Smooth muscle cell (in vitro differentiated cells): Measurements from ENCODE around the gene CABLES2. TPM values are rescaled to one million over a fixed set of nuclear protein-coding genes. Genes with fewer than 3 reads are reported as not detected.

Source experiments
- DNase-seq: peaks from one replicate; lab custom pipeline; 2025; ENCODE audit not compliant: unreplicated experiment; lab: John Stamatoyannopoulos, UW
- H2AFZ ChIP-seq: fragments of 200-600 bp; sonication (generic); 2 replicates; pipeline ENCODE4 v1.6.0; 2016; ENCODE audit warnings: antibody characterized with exemption, low read depth, mild to moderate bottlenecking
- H3F3A ChIP-seq: fragments of 200-600 bp; sonication (generic); 2 replicates; pipeline ENCODE4 v1.6.0; 2017; ENCODE audit warnings: antibody characterized with exemption, low read depth
- H3K27ac ChIP-seq: fragments of 200-600 bp; sonication (generic); 2 replicates; pipeline ENCODE4 v1.5.1; 2016; ENCODE audit warnings: low read depth, mild to moderate bottlenecking
- H3K27me3 ChIP-seq: fragments of 200-600 bp; sonication (generic); 2 replicates; pipeline ENCODE4 v1.6.1; 2016; ENCODE audit warnings: low read depth, mild to moderate bottlenecking
- H3K36me3 ChIP-seq: fragments of 200-600 bp; sonication (generic); 2 replicates; pipeline ENCODE4 v1.5.1; 2016; ENCODE audit warnings: low read depth
- H3K4me1 ChIP-seq: fragments of 200-600 bp; sonication (generic); 2 replicates; pipeline ENCODE4 v1.5.1; 2016; ENCODE audit warnings: low read depth
- H3K4me2 ChIP-seq: fragments of 200-600 bp; sonication (generic); 2 replicates; pipeline ENCODE4 v1.6.0; 2016; ENCODE audit warnings: mild to moderate bottlenecking
- H3K4me3 ChIP-seq: fragments of 200-600 bp; sonication (generic); 2 replicates; pipeline ENCODE4 v1.5.1; 2016; ENCODE audit warnings: mild to moderate bottlenecking
- H3K79me2 ChIP-seq: fragments of 200-600 bp; sonication (generic); 2 replicates; pipeline ENCODE4 v1.6.0; 2016; ENCODE audit warnings: low read depth, mild to moderate bottlenecking
- H3K9ac ChIP-seq: fragments of 200-600 bp; sonication (generic); 2 replicates; pipeline ENCODE4 v1.6.0; 2016; ENCODE audit warnings: low read depth
- H3K9me3 ChIP-seq: fragments of 200-600 bp; sonication (generic); replicated peaks from 2 replicates; pipeline ENCODE4 v1.5.1; 2016; ENCODE audit warnings: low read depth
- H4K20me1 ChIP-seq: fragments of 200-600 bp; sonication (generic); 2 replicates; pipeline ENCODE4 v1.6.0; 2016; ENCODE audit warnings: low read depth
- WGBS: methylation state at CpG from one replicate; pipeline ENCODE4 v1.1.7; 2016; ENCODE audit warnings: low lambda C conversion rate; 5-methylcytosine and 5-hydroxymethylcytosine counted together
- polyA plus RNA-seq: library from polyadenylated mRNA; unstranded; fragments of >200 nt; fragmentation: Nextera tagmentation; extraction: Ambion mirVana; gene quantifications from 2 replicates; pipeline ENCODE4 v1.2.1, GENCODE V29; 2016
- total RNA-seq: library from RNA; depleted of rRNA; stranded (reverse); fragments of >200 nt; gene quantifications from 2 replicates; pipeline ENCODE4 v1.2.3, GENCODE V29; 2014
- TF ChIP-seq, protein P1 (sequence below): fragments of 200-600 bp; sonication (generic); IDR thresholded peaks from 2 replicates; pipeline ENCODE4 v1.5.1; 2017; ENCODE audit warnings: borderline replicate concordance, mild to moderate bottlenecking, antibody characterized with exemption; ENCODE audit not compliant: insufficient read depth, poor library complexity, severe bottlenecking

The CABLES2 gene
- total and polyA plus RNA-seq, 2 experiments from 2014 or later: 7.4 to 7.6 TPM

GRCh38 chr20:62421716-62421990 lies 14.6 kb upstream of the CABLES2 start:
- no peaks in the 10 kb centered on the region for H3K27me3 ChIP-seq

DNA sequence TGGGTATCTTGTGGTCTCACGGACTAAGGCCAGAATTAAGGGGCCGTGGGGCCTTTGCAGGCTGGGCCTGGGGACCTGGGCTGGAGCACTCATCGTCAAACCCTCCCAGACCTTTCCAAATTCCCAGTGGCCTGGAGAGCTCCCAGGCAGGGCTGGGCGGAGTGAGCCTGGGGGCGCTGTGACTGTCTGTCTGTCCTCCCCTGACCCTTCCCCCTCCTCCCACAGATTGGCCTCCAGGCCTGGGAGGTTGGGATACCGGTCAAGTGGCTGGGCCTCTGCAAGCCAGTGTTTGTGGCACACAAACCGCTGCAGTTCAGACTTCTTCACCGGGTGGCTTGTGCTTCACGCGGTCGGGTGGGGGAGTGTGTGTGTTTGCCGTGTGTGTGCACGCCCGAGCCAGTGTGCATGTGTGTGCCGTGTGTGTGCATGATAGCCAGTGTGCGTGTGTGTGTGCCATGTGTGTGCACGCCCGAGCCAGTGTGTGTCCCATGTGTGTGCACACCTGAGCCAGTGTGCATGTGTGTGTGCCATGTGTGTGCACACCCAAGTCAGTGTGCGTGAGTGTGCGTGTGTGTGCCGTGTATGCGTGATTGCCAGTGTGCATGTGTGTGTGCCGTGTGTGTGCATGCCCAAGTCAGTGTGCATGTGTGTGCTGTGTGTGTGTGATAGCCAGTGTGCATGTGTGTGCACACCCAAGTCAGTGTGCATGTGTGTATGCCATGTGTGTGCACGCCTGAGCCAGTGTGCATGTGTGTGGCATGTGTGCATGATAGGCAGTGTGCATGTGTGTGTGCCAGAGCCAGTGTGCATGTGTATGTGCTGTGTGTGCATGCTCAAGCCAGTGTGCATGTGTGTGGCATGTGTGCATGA lies 14.0 kb upstream of the CABLES2 start:
- H3K36me3 ChIP-seq: no peaks in the 10 kb centered on the region
- H3K79me2 ChIP-seq: no peaks in the 10 kb centered on the region
- no peak overlapping the region for H3K27ac ChIP-seq
- TF ChIP-seq, protein P1, sequence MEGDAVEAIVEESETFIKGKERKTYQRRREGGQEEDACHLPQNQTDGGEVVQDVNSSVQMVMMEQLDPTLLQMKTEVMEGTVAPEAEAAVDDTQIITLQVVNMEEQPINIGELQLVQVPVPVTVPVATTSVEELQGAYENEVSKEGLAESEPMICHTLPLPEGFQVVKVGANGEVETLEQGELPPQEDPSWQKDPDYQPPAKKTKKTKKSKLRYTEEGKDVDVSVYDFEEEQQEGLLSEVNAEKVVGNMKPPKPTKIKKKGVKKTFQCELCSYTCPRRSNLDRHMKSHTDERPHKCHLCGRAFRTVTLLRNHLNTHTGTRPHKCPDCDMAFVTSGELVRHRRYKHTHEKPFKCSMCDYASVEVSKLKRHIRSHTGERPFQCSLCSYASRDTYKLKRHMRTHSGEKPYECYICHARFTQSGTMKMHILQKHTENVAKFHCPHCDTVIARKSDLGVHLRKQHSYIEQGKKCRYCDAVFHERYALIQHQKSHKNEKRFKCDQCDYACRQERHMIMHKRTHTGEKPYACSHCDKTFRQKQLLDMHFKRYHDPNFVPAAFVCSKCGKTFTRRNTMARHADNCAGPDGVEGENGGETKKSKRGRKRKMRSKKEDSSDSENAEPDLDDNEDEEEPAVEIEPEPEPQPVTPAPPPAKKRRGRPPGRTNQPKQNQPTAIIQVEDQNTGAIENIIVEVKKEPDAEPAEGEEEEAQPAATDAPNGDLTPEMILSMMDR: no peak
- no peak overlapping the region for H3K4me3 ChIP-seq
- no peaks in the 10 kb centered on the region for H3K27me3 ChIP-seq
- no peaks in the 10 kb centered on the region for H4K20me1 ChIP-seq
- no peaks in the 10 kb centered on the region for H3K4me1 ChIP-seq
- WGBS: 90% methylated on average over 24 of the region's 24 CpGs
- H3K9me3 ChIP-seq: no peaks in the 10 kb centered on the region
- no peak for DNase-seq
- H2AFZ ChIP-seq: no peak overlapping the region
- H3K9ac ChIP-seq: no peak overlapping the region
- no peak overlapping the region for H3K4me2 ChIP-seq
- H3F3A ChIP-seq: no peaks in the 10 kb centered on the region

More at GRCh38 chr20:62421716-62421990, 14.6 kb upstream of the CABLES2 start:
- WGBS: 100% methylated on average over 4 of the region's 6 CpGs
- no peaks in the 10 kb centered on the region for H3K79me2 ChIP-seq
- H2AFZ ChIP-seq: no peak overlapping the region
- no peak overlapping the region for H3K9ac ChIP-seq
- no peak overlapping the region for H3K4me3 ChIP-seq
- no peaks in the 10 kb centered on the region for H3K9me3 ChIP-seq
- H4K20me1 ChIP-seq: no peaks in the 10 kb centered on the region
- H3F3A ChIP-seq: no peaks in the 10 kb centered on the region
- H3K4me2 ChIP-seq: no peak overlapping the region
- H3K4me1 ChIP-seq: no peaks in the 10 kb centered on the region
- no peak overlapping the region for H3K27ac ChIP-seq
- no peak for DNase-seq
- no peaks in the 10 kb centered on the region for H3K36me3 ChIP-seq
- TF ChIP-seq, protein P1: no peak

GRCh38 chr20:62419759-62420158 lies 12.7 kb upstream of the CABLES2 start:
- no peak overlapping the region for H3K27ac ChIP-seq
- no peaks in the 10 kb centered on the region for H4K20me1 ChIP-seq
- no peak for DNase-seq
- no peak overlapping the region for H3K9ac ChIP-seq
- no peaks in the 10 kb centered on the region for H3K79me2 ChIP-seq
- H2AFZ ChIP-seq: no peak overlapping the region
- H3K9me3 ChIP-seq: no peaks in the 10 kb centered on the region
- no peaks in the 10 kb centered on the region for H3K27me3 ChIP-seq
- 84% methylated on average over 8 of the region's 9 CpGs for WGBS
- TF ChIP-seq, protein P1: no peak
- H3F3A ChIP-seq: no peaks in the 10 kb centered on the region
- no peak overlapping the region for H3K4me3 ChIP-seq
- H3K4me1 ChIP-seq: no peaks in the 10 kb centered on the region
- H3K4me2 ChIP-seq: no peak overlapping the region
- no peaks in the 10 kb centered on the region for H3K36me3 ChIP-seq
